BE2C (cell line): ENCODE measurements around the gene TRRAP.

Source experiments
- DNase-seq: peaks from one replicate; pipeline ENCODE4 v3.0.0-alpha.2; 2020
- H3K27me3 ChIP-seq: fragments of 250-450 bp; sonication (Bioruptor Pico); 2 replicates; pipeline ENCODE4 v1.5.1; 2020; ENCODE audit warnings: mild to moderate bottlenecking
- H3K36me3 ChIP-seq: fragments of 250-450 bp; sonication (Bioruptor Pico); 2 replicates; pipeline ENCODE4 v1.5.1; 2020; ENCODE audit warnings: mild to moderate bottlenecking
- H3K4me1 ChIP-seq: fragments of 250-450 bp; sonication (Bioruptor Pico); 2 replicates; pipeline ENCODE4 v1.5.1; 2020
- H3K4me3 ChIP-seq: 2 replicates; pipeline ENCODE4 v1.5.1; 2011; ENCODE audit warnings: low read depth, low read length
- H3K9me3 ChIP-seq: fragments of 250-450 bp; sonication (Bioruptor Pico); 2 replicates; pipeline ENCODE4 v1.5.1; 2020
- TF ChIP-seq, protein P1 (sequence below): IDR thresholded peaks from 2 replicates; pipeline ENCODE4 v1.5.1; 2012; ENCODE audit warnings: mild to moderate bottlenecking, low read depth, low read length

TRRAP gene

DNA sequence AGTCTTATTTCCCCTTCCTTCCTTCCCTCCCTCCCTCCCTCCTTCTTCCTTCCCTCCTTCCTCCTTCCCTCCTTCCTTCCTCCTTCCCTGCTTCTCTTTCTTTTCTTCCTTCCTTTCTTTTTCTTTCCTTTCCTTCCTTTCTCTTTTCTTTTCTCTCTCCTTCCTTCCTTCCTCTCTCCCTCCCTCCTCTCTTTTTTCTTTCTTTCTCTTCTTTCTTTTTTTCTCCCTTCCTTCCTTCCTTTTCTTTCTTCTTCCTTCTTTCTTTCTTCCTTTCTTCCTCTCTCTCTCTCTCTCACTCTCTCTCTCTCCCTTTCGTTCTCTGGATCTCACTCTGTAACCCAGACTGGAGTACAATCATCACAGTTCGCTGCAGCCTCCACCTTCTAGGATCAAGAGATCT is 14.7 kb upstream of the TRRAP start:
- H3K4me3 ChIP-seq: no peak overlapping the region
- H3K9me3 ChIP-seq: no peaks in the 10 kb centered on the region
- DNase-seq: no peak
- no peaks in the 10 kb centered on the region for H3K27me3 ChIP-seq
- no peaks in the 10 kb centered on the region for H3K36me3 ChIP-seq
- TF ChIP-seq, protein P1, sequence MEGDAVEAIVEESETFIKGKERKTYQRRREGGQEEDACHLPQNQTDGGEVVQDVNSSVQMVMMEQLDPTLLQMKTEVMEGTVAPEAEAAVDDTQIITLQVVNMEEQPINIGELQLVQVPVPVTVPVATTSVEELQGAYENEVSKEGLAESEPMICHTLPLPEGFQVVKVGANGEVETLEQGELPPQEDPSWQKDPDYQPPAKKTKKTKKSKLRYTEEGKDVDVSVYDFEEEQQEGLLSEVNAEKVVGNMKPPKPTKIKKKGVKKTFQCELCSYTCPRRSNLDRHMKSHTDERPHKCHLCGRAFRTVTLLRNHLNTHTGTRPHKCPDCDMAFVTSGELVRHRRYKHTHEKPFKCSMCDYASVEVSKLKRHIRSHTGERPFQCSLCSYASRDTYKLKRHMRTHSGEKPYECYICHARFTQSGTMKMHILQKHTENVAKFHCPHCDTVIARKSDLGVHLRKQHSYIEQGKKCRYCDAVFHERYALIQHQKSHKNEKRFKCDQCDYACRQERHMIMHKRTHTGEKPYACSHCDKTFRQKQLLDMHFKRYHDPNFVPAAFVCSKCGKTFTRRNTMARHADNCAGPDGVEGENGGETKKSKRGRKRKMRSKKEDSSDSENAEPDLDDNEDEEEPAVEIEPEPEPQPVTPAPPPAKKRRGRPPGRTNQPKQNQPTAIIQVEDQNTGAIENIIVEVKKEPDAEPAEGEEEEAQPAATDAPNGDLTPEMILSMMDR: no peak
- H3K4me1 ChIP-seq: peaks cover 17% of the 10 kb centered on the region

DNA sequence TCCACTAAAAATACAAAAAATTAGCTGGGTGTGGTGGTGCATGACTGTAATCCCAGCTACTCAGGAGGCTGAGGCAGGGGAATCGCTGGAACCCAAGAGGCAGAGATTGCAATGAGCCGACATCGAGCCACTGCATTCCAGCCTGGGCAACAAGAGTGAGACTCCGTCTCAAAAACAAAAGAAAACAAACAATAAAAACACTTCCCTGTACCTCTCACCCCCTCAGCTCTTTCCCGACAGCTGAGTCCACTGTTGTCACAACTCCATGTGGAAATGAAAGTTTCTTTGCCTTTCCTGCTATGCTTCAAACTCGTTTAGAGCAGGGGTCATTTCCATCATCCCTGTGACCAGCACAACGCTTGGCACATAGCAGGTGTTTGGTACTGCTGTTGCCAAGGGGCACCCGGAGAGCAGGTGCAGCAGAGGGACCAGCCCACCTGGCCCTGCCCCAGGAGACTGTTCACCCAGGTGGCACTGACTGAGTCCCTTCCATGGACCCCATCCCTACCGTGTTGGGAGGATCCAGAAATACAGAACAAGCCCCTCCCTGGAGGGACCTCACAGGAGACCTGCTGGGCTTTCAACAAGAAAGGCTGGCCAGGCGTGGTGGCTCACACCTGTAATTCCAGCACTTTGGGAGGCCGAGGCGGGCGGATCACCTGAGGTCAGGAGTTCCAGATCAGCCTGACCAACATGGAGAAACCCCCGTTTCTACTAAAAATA is 13.4 kb upstream of the TRRAP start:
- no peaks in the 10 kb centered on the region for H3K27me3 ChIP-seq
- no peak for DNase-seq
- H3K4me3 ChIP-seq: no peak overlapping the region
- no peaks in the 10 kb centered on the region for H3K36me3 ChIP-seq
- TF ChIP-seq, protein P1: no peak
- H3K4me1 ChIP-seq: peaks cover 21% of the 10 kb centered on the region
- H3K9me3 ChIP-seq: no peaks in the 10 kb centered on the region

DNA sequence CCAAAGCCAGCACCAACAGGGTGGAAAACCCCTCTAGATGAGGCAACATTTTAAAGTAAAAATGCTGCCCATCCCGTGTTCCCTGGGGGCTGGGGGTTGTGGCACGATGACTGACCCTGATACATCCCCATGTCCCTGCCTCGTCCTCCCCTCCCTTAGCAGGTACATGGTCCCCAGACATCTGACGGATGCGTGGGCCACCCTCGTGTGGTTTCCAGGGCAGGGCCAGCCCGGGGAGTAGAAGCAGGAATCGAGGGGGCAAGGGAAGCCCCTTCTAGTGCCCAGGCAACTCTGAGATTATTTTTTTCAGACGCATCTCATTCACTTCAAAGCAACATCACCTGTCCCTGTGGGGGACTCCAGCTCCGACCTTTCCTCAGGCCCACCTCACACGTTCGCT is 12.0 kb upstream of the TRRAP start:
- Histone ChIP-seq H3K27me3 (no peaks in the 10 kb centered on the region), H3K9me3 (no peaks in the 10 kb centered on the region), H3K4me3 (no peak overlapping the region), H3K4me1 (peaks cover 21% of the 10 kb centered on the region), H3K36me3 (no peaks in the 10 kb centered on the region)
- DNase-seq: no peak
- TF ChIP-seq, protein P1: no peak

DNA sequence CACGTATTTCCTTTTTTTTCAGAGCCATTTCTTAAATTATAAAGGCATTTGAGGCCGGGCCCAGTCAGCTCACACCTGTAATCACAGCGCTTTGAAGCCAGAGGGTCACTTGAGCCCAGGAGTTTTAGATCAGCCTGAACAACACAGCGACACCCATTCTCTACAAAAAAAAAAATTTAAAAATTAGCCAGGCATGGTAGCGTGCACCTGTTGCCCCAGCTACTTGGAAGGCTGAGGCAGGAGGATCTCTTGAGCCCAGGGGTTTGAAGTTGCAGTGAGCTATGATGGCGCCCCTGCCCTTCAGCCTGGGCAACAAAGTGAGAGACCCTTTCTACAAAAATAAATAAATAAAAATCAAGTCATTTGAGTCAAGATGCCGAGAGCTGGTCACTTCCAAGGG is 11.6 kb upstream of the TRRAP start:
- H3K9me3 ChIP-seq: no peaks in the 10 kb centered on the region
- H3K4me1 ChIP-seq: peaks cover 21% of the 10 kb centered on the region
- DNase-seq: no peak
- TF ChIP-seq, protein P1: no peak
- H3K36me3 ChIP-seq: no peaks in the 10 kb centered on the region
- no peak overlapping the region for H3K4me3 ChIP-seq
- no peaks in the 10 kb centered on the region for H3K27me3 ChIP-seq

DNA sequence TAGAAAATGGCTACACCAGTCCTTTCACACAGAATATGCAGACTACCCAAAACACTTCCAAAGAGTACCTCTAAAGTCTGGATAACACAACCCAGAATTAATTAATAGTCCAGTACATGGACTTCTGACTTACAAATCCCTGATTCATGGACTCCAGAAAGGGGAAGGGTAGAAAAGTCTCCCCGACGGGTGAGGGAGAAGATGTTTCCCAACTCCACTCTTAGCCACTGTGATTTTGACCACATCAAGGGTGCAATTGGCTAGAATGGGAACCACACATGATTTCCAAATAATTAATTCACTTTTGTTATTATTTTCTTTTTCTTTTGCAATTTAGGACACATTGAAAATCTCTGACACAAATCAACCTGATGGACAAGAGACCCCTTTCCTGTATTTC is 9.9 kb upstream of the TRRAP start:
- H3K4me3 ChIP-seq: no peak overlapping the region
- TF ChIP-seq, protein P1: no peak
- no peak for DNase-seq
- H3K9me3 ChIP-seq: no peaks in the 10 kb centered on the region
- no peaks in the 10 kb centered on the region for H3K36me3 ChIP-seq
- H3K4me1 ChIP-seq: peaks cover 21% of the 10 kb centered on the region
- H3K27me3 ChIP-seq: no peaks in the 10 kb centered on the region

DNA sequence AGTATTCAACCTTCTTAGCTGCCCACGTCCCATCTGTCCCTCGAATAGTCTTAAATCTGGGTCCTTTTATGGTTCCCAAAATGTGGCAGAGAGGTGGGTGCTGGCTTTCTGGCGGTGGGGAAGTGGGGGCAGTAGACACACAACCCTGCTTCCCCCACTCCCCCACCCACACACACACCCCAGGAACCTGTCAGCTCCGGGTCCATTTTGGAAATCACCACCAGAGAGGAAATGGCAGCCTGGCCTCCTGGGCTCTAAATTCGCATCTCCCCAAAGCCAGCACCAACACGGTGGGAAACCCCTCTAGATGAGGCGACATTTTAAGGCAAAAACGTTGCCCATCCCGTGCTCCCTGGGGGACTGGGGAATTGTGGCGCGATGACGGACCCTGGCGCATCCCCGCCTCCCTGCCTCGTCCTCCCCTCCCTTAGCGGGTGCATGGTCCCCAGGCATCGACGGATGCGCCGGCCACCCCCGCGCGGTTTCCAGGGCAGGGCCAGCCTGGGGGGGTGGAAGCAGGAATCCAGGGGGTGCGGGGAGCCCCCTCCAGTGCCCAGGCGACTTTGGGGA is 9.2 kb upstream of the TRRAP start:
- DNase-seq: no peak
- TF ChIP-seq, protein P1: no peak
- H3K4me1 ChIP-seq: peaks cover 21% of the 10 kb centered on the region
- no peaks in the 10 kb centered on the region for H3K36me3 ChIP-seq
- H3K4me3 ChIP-seq: peak overlapping the region; percentile 62
- H3K9me3 ChIP-seq: no peaks in the 10 kb centered on the region
- no peaks in the 10 kb centered on the region for H3K27me3 ChIP-seq
